Neural cell (in vitro differentiated cells): Measurements from ENCODE around the gene TTC9. TPM values are rescaled to one million over a fixed set of nuclear protein-coding genes. Genes with fewer than 3 reads are reported as not detected.

Source experiments
- H2AFZ ChIP-seq: fragments of 200-600, 300-800 bp; sonication (generic), shearing (Covaris generic); 2 replicates; pipeline ENCODE4 v1.6.0; 2014; ENCODE audit warnings: low read depth, mild to moderate bottlenecking, antibody characterized with exemption, low read length, moderate library complexity
- H3F3A ChIP-seq: fragments of 200-600 bp; shearing (Covaris generic); 2 replicates; pipeline ENCODE4 v1.6.1; 2016; ENCODE audit warnings: mild to moderate bottlenecking, moderate library complexity, mixed read lengths, antibody characterized with exemption, low read length; ENCODE audit not compliant: insufficient read depth, poor library complexity, severe bottlenecking
- H3K27ac ChIP-seq: fragments of 200-600, 300-800 bp; sonication (generic), shearing (Covaris generic); 2 replicates; pipeline ENCODE4 v1.5.1; 2014; ENCODE audit warnings: mild to moderate bottlenecking, low read length, moderate library complexity
- H3K27me3 ChIP-seq: fragments of 300-800, 200-600 bp; sonication (generic), shearing (Covaris generic); 2 replicates; pipeline ENCODE4 v1.6.0; 2014; ENCODE audit warnings: mild to moderate bottlenecking, low read depth, low read length, moderate library complexity; ENCODE audit not compliant: insufficient read depth
- H3K36me3 ChIP-seq: fragments of 300-800, 200-600 bp; sonication (generic), shearing (Covaris generic); 2 replicates; pipeline ENCODE4 v1.5.1; 2014; ENCODE audit warnings: mild to moderate bottlenecking, antibody characterized with exemption, low read length, moderate library complexity; ENCODE audit not compliant: insufficient read depth
- H3K4me2 ChIP-seq: fragments of 300-800, 200-600 bp; sonication (generic), shearing (Covaris generic); 2 replicates; pipeline ENCODE4 v1.6.0; 2014; ENCODE audit warnings: mild to moderate bottlenecking, low read length
- H3K4me3 ChIP-seq: fragments of 300-800, 200-600 bp; sonication (generic), shearing (Covaris generic); 2 replicates; pipeline ENCODE4 v1.5.1; 2014; ENCODE audit warnings: mild to moderate bottlenecking, low read length, moderate library complexity
- H3K79me2 ChIP-seq: fragments of 200-600 bp; shearing (Covaris generic); replicated peaks from 2 replicates; pipeline ENCODE4 v1.6.0; 2014; ENCODE audit warnings: mild to moderate bottlenecking, low read length, moderate library complexity; ENCODE audit not compliant: insufficient read depth
- H3K9ac ChIP-seq: fragments of 300-800, 200-600 bp; sonication (generic), shearing (Covaris generic); 2 replicates; pipeline ENCODE4 v1.6.1; 2016; ENCODE audit warnings: mild to moderate bottlenecking, low read length, mixed read lengths
- H3K9me2 ChIP-seq: fragments of 200-600 bp; shearing (Covaris generic); 2 replicates; pipeline ENCODE4 v1.6.1; 2016; ENCODE audit warnings: mild to moderate bottlenecking, low read length, mixed read lengths; ENCODE audit not compliant: insufficient read depth
- H3K9me3 ChIP-seq: fragments of 200-600, 300-800 bp; sonication (generic), shearing (Covaris generic); 2 replicates; pipeline ENCODE4 v1.6.1; 2016; ENCODE audit warnings: mild to moderate bottlenecking, mixed run types, low read length, moderate library complexity, mixed read lengths
- H4K20me1 ChIP-seq: fragments of 200-600 bp; shearing (Covaris generic); 2 replicates; pipeline ENCODE4 v1.6.1; 2016; ENCODE audit warnings: mild to moderate bottlenecking, mixed run types; ENCODE audit not compliant: insufficient read depth
- CTCF ChIP-seq: fragments of 450-650 bp; IDR thresholded peaks from 2 replicates; pipeline ENCODE4 v1.5.1; 2014; ENCODE audit warnings: antibody characterized with exemption, mild to moderate bottlenecking, moderate library complexity; ENCODE audit not compliant: poor library complexity, severe bottlenecking
- EP300 ChIP-seq: fragments of 450-650 bp; conservative IDR thresholded peaks from 2 replicates; pipeline ENCODE4 v1.6.1; 2014; ENCODE audit warnings: antibody characterized with exemption, mild to moderate bottlenecking, moderate library complexity; ENCODE audit not compliant: poor library complexity, severe bottlenecking
- EZH2 ChIP-seq: fragments of 200-600, 300-800 bp; shearing (Covaris generic), sonication (generic); IDR thresholded peaks from 2 replicates; pipeline ENCODE4 v1.6.1; 2014; ENCODE audit warnings: antibody characterized with exemption, low read length, borderline replicate concordance, mild to moderate bottlenecking; ENCODE audit not compliant: insufficient read depth, poor library complexity, severe bottlenecking
- MXI1 ChIP-seq: fragments of 450-650 bp; conservative IDR thresholded peaks from 2 replicates; pipeline ENCODE4 v1.6.1; 2014; ENCODE audit warnings: antibody characterized with exemption, mild to moderate bottlenecking; ENCODE audit not compliant: poor library complexity, severe bottlenecking
- POLR2AphosphoS5 ChIP-seq: IDR thresholded peaks from 2 replicates; pipeline ENCODE4 v1.6.1; 2012
- RAD21 ChIP-seq: fragments of 450-650 bp; conservative IDR thresholded peaks from 2 replicates; pipeline ENCODE4 v1.6.1; 2014; ENCODE audit warnings: antibody characterized with exemption, mild to moderate bottlenecking, moderate library complexity
- REST ChIP-seq: IDR thresholded peaks from 2 replicates; pipeline ENCODE4 v1.6.1; 2012; ENCODE audit warnings: borderline replicate concordance
- SMC3 ChIP-seq: fragments of 450-650 bp; conservative IDR thresholded peaks from 2 replicates; pipeline ENCODE4 v1.6.1; 2014; ENCODE audit warnings: antibody characterized with exemption, mild to moderate bottlenecking, moderate library complexity; ENCODE audit not compliant: poor library complexity
- TAF1 ChIP-seq: IDR thresholded peaks from 2 replicates; pipeline ENCODE4 v1.6.1; 2012; ENCODE audit warnings: low read depth
- polyA plus RNA-seq: library from polyadenylated mRNA; depleted of rRNA; stranded (reverse); fragments of >200 nt; gene quantifications from 2 replicates; pipeline ENCODE4 v1.2.3, GENCODE V29; 2014

Gene TTC9
- polyA plus RNA-seq, 1 donor from 2014 or later = 11.1 TPM

DNA sequence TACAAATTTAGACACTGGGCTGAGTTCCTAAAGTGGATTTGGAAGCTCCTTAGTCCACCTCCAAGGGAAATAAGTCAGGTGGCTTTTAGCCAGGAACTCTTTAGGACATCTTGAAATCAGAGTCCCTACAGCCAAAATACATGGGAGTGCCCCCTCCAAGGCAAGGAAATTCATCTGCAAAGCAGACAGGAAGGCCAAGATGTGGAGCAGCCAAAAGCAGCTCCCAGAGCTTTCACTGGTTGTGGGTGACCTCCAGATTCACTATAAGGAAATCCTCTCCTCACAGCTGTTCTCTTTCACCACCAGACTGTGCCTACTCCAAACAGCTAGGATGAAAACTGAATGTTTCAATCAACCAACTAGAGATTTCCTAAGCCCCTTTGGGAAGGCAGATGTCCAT, 6.6 kb downstream of the TTC9 start:
- no peak overlapping the region for H3K4me3 ChIP-seq
- H2AFZ ChIP-seq = no peak overlapping the region
- H3F3A ChIP-seq = no peaks in the 10 kb centered on the region
- H3K4me2 ChIP-seq = no peak overlapping the region
- H3K36me3 ChIP-seq = peaks cover 4% of the 10 kb centered on the region
- H3K9ac ChIP-seq = no peak overlapping the region
- no peaks in the 10 kb centered on the region for H3K9me3 ChIP-seq
- H3K9me2 ChIP-seq = no peaks in the 10 kb centered on the region
- peaks cover 66% of the 10 kb centered on the region for H3K79me2 ChIP-seq
- H4K20me1 ChIP-seq = peaks cover 3% of the 10 kb centered on the region
- no peaks in the 10 kb centered on the region for H3K27me3 ChIP-seq
- H3K27ac ChIP-seq = no peak overlapping the region
- TF ChIP-seq CTCF (no peak), MXI1 (no peak), POLR2AphosphoS5 (no peak), EP300 (no peak), RAD21 (no peak), SMC3 (no peak), REST (no peak), EZH2 (no peak), TAF1 (no peak)

DNA sequence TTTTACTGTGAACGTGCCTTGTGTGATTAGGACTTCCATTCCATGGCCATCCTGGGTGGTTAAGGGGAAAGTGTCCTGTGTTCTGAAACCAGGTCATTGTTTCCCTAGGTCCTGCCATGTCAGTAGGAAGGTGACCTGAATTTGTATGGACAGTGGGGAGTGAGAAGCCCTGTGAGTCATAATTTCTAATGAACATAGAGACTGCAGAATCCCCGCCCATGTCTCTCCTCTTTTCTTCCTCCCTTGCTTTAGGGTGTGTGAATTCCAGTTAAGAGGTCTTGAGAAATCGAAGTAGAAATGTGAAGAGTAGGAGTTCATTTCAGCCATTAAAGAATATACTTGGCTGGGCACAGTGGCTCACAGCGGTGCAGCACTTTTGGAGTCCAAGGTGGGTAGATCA, 8.1 kb downstream of the TTC9 start:
- Histone ChIP-seq H3K79me2 (peaks cover 53% of the 10 kb centered on the region), H3K4me2 (no peak overlapping the region), H3K36me3 (peaks cover 4% of the 10 kb centered on the region), H2AFZ (no peak overlapping the region), H3K9me2 (no peaks in the 10 kb centered on the region), H4K20me1 (no peaks in the 10 kb centered on the region), H3K9me3 (no peaks in the 10 kb centered on the region), H3K27me3 (no peaks in the 10 kb centered on the region), H3K27ac (no peak overlapping the region), H3F3A (no peaks in the 10 kb centered on the region), H3K4me3 (no peak overlapping the region), H3K9ac (no peak overlapping the region)
- TF ChIP-seq MXI1 (no peak), CTCF (no peak), RAD21 (no peak), POLR2AphosphoS5 (no peak), REST (no peak), TAF1 (no peak), EP300 (no peak), EZH2 (no peak), SMC3 (no peak)
